Neural crest cell (in vitro differentiated cells): ENCODE data around the gene RFESD. TPM values are rescaled to one million over a fixed set of nuclear protein-coding genes. Genes with fewer than 3 reads are reported as not detected.

Source experiments
- DNase-seq: peaks from one replicate; pipeline ENCODE4 v3.0.0; 2021; ENCODE audit warnings: low read depth, mixed read lengths, low spot score
- H3K27ac Mint-ChIP-seq: one replicate; pipeline ENCODE4 v1.8.0; 2021; ENCODE audit warnings: mild to moderate bottlenecking, mixed read lengths; ENCODE audit not compliant: unreplicated experiment
- H3K27me3 Mint-ChIP-seq: 2 replicates; pipeline ENCODE4 v1.8.0; 2021; ENCODE audit warnings: low read depth, mild to moderate bottlenecking, mixed read lengths
- H3K36me3 Mint-ChIP-seq: 2 replicates; pipeline ENCODE4 v1.8.0; 2021; ENCODE audit warnings: low read depth, mild to moderate bottlenecking, mixed read lengths
- H3K4me1 Mint-ChIP-seq: 2 replicates; pipeline ENCODE4 v1.8.0; 2021; ENCODE audit warnings: mixed read lengths
- H3K4me3 Mint-ChIP-seq: one replicate; pipeline ENCODE4 v1.8.0; 2021; ENCODE audit warnings: mild to moderate bottlenecking, mixed read lengths
- H3K9me3 Mint-ChIP-seq: 2 replicates; pipeline ENCODE4 v1.8.0; 2021; ENCODE audit warnings: mixed read lengths
- CTCF ChIP-seq: fragments of 200-600 bp; sonication (generic); conservative IDR thresholded peaks from 2 replicates; pipeline ENCODE4 v1.5.0; 2021; ENCODE audit warnings: antibody characterized with exemption, mild to moderate bottlenecking
- total RNA-seq: library from RNA; stranded (reverse); gene quantifications from 2 replicates; pipeline ENCODE4 v1.2.1, GENCODE V29; 2021

Gene RFESD
- total RNA-seq, 1 donor from 2014 or later, result 3.1 TPM

- Mint-ChIP-seq H3K9me3 (peaks cover 8% of the 10 kb centered on the region), H3K4me1 (no peaks in the 10 kb centered on the region), H3K36me3 (peaks cover 5% of the 10 kb centered on the region), H3K27ac (no peak overlapping the region), H3K27me3 (no peaks in the 10 kb centered on the region), H3K4me3 (no peak overlapping the region)
- no peak for DNase-seq
- no peak for TF ChIP-seq CTCF
Measured at GRCh38 chr5:95609711-95610110, 36.9 kb upstream of the RFESD start.

DNA sequence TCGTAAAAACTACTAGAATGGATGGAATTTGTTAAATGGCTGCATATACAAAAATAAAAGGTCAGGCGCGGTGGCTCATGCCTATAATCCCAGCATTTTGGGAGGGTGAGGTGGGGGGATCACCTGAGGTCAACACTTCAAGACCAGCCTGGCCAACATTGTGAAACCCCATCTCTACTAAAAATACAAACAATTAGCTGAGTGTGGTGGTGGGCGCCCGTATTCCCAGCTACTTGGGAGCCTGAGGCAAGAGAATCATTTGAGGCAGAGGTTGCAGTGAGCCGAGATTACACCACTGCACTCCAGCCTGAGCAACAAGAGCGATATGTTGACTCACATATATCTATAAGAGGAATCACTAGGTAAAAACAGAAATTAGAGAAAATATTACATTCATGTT lies 36.0 kb upstream of the RFESD start:
- Mint-ChIP-seq H3K27me3 (no peaks in the 10 kb centered on the region), H3K4me1 (no peaks in the 10 kb centered on the region), H3K36me3 (peaks cover 5% of the 10 kb centered on the region), H3K4me3 (no peak overlapping the region), H3K27ac (no peak overlapping the region), H3K9me3 (peaks cover 8% of the 10 kb centered on the region)
- TF ChIP-seq CTCF, result no peak
- no peak for DNase-seq

GRCh38 chr5:95611396-95611795 lies 35.2 kb upstream of the RFESD start:
- no peak overlapping the region for H3K27ac Mint-ChIP-seq
- no peaks in the 10 kb centered on the region for H3K4me1 Mint-ChIP-seq
- H3K4me3 Mint-ChIP-seq, result no peak overlapping the region
- peaks cover 5% of the 10 kb centered on the region for H3K36me3 Mint-ChIP-seq
- H3K27me3 Mint-ChIP-seq, result no peaks in the 10 kb centered on the region
- peaks cover 8% of the 10 kb centered on the region for H3K9me3 Mint-ChIP-seq
- DNase-seq, result no peak
- no peak for TF ChIP-seq CTCF

DNA sequence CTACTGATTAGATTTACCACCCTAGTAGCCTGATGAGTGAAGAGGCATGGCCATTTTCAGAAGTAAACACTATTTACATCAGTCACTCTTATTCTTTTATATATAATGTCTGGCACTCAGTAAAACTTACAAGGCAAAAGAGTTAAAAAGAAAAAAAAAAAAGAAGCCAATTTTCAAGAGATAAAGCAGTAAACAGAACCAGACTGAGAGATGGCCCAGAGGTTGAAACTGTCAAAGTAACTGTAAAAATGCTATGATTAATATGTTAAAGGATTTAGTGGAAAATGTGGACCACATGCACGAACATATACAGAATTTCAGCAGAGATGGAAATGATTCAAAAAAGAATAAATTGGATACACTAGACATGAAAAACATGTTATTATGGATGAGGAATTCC lies 33.1 kb upstream of the RFESD start:
- H3K9me3 Mint-ChIP-seq, result peaks cover 8% of the 10 kb centered on the region
- peaks cover 7% of the 10 kb centered on the region for H3K36me3 Mint-ChIP-seq
- no peak for DNase-seq
- H3K4me3 Mint-ChIP-seq, result no peak overlapping the region
- peaks cover 12% of the 10 kb centered on the region for H3K27me3 Mint-ChIP-seq
- H3K27ac Mint-ChIP-seq, result no peak overlapping the region
- no peaks in the 10 kb centered on the region for H3K4me1 Mint-ChIP-seq
- no peak for TF ChIP-seq CTCF

GRCh38 chr5:95615164-95615467 lies 31.5 kb upstream of the RFESD start:
- Mint-ChIP-seq H3K4me1 (peaks cover 9% of the 10 kb centered on the region), H3K4me3 (no peak overlapping the region), H3K27ac (no peak overlapping the region), H3K27me3 (peaks cover 28% of the 10 kb centered on the region), H3K9me3 (peaks cover 5% of the 10 kb centered on the region), H3K36me3 (peaks cover 7% of the 10 kb centered on the region)
- no peak for TF ChIP-seq CTCF
- no peak for DNase-seq

- peaks cover 7% of the 10 kb centered on the region for H3K36me3 Mint-ChIP-seq
- peaks cover 37% of the 10 kb centered on the region for H3K27me3 Mint-ChIP-seq
- peaks cover 13% of the 10 kb centered on the region for H3K4me1 Mint-ChIP-seq
- no peak for DNase-seq
- H3K27ac Mint-ChIP-seq, result no peak overlapping the region
- TF ChIP-seq CTCF, result no peak
- peaks cover 5% of the 10 kb centered on the region for H3K9me3 Mint-ChIP-seq
- H3K4me3 Mint-ChIP-seq, result no peak overlapping the region
Measured at GRCh38 chr5:95617057-95617456, 29.5 kb upstream of the RFESD start.
